MM.1S (cell line): ENCODE measurements around the gene FEM1A.

Experiments used
- CTCF ChIP-seq: fragments of 300-600 bp; sonication (generic); IDR thresholded peaks from 2 replicates; pipeline ENCODE4 v1.5.1; 2016; ENCODE audit warnings: antibody characterized with exemption, low read length, mixed read lengths
- EZH2 ChIP-seq: fragments of 300-600 bp; sonication (generic); optimal IDR thresholded peaks from 2 replicates; pipeline ENCODE3; 2017; ENCODE audit warnings: low read depth, mild to moderate bottlenecking, antibody characterized with exemption, low read length, mixed read lengths
- EZH2phosphoT487 ChIP-seq: fragments of 300-600 bp; sonication (generic); IDR thresholded peaks from 2 replicates; pipeline ENCODE4 v1.6.1; 2018; ENCODE audit warnings: antibody characterized with exemption, low read length

GRCh38 chr19:4755459-4755858 is 36.1 kb upstream of the FEM1A start:
- TF ChIP-seq CTCF (no peak), EZH2 (no peak), EZH2phosphoT487 (no peak)
